Activated T-cell treated with anti-CD3 and anti-CD28 coated beads for 24 hours (primary cell): Measurements from ENCODE around the gene CCL19.

Source experiments
- DNase-seq: peaks from one replicate; pipeline ENCODE4 v3.0.0-alpha.2; 2020; ENCODE audit warnings: low read depth

Gene CCL19

DNA sequence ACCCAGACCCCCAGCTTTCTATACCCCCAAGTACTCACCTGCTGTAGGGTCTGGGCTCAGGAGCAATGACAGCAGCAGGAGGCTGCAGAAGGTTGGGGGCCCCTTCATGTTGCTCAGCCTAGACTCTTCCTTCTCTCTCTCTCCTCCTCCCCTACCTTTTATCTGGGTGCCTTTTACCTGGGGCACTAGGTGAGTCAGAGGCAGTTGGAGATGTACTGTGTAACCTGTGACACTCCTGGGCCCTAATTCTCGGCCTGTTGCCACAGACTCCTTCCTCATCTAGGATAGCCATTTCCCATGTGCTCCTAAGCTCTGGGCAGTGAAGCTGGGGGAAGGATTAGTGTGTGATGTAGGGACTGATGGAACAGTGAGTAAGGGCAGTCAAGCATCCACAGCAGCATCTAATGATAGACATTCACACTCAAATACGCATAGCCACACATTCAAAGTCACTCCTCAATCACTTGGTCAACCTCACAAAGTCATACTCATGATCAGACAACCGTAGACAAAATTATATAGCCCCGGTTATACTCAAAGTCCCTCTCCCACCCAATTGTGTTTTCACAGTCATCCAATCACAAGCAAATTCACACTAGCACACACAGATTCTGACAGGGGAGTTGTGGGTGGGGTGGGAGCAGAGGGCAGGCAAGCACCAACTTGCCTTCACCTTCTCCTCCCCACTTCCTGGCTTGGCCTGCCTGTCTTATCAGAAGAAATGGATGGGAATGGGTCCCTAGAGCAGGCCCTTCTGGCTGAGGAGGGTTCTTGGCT is 28.4 kb downstream of the CCL19 start, which contains the start of gene CCL27:
CCL27 (minus strand) TSS at position 132 of the 777 bp plus-strand sequence; CDS start at position 108, 24 bp downstream.
- DNase-seq = no peak

DNA sequence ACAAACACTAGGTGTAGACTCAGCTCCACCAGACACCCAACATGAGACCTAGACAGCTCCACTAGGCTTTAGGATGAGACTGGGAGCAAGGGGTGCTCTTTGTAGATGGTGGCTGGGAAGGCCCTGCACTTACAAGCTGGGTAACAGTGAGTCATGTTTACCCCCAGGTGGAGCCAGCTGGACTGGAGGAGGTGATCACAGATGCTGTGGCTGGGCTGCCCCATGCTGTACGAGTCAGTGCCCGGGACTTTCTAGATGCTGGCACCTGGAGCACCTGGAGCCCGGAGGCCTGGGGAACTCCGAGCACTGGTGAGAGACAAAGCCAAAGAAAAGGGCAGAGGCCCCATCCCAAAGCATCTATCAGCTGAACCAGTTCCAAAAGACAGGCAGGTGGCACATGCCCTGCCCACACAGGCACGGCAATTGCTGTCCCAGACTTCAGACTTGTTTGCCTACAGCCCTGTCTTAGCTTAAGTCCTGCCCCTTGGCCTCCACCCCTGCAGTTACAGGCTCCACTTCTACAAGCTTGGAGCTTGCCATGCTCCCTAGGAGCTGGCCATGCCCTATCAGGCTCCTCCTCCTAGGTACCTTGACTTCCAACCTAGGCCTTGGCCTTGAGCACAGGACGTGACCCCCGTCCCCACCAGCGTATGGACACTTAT is 31.4 kb downstream of the CCL19 start:
- no peak for DNase-seq

DNA sequence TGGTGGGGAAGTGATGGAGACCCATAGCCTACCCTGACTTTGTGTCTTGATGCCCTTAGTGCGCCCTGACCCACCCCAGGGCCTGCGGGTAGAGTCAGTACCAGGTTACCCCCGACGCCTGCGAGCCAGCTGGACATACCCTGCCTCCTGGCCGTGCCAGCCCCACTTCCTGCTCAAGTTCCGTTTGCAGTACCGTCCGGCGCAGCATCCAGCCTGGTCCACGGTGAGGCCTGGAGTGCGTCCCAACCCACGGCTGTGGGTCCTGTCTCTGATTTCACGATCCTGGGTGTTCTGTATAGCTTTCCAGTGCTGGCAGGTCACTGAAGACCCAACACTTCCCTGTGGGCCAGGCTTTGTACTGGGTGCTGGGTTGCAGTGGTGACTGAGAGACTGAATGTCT is 32.6 kb downstream of the CCL19 start:
- DNase-seq = no peak

DNA sequence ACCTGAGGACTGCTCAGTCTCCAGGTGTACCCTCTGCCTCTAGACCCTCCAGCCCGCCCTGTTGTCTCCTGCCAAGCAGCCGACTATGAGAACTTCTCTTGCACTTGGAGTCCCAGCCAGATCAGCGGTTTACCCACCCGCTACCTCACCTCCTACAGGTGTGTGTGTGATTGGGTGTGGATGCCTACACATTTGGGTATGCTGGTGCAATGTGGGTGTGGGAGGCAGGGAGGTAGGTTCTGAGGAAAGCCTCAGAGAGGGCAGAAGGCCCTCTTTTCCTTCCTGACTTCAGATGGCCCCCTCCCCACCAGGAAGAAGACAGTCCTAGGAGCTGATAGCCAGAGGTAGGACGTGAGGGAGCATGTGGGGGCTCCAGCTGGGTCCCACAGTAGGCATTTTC is 34.1 kb downstream of the CCL19 start:
- DNase-seq = no peak

DNA sequence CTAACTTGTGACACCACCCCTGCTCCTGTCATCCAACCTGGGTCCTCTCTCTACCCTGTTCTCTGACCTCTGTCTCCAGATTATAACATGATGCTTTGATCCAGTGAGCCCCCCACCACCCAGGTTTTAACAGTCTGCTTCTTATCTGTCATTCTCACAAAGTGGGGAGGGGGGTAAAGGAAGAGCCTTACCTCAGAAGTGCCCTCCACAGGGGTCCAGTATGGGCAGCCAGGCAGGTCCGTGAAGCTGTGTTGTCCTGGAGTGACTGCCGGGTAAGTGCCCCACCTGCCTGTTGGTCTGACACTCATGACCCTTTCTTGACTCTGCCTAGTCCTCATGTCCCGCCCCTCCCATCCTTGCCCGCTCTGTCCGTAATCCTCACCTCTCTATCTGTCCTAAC is 35.7 kb downstream of the CCL19 start:
- DNase-seq = no peak

DNA sequence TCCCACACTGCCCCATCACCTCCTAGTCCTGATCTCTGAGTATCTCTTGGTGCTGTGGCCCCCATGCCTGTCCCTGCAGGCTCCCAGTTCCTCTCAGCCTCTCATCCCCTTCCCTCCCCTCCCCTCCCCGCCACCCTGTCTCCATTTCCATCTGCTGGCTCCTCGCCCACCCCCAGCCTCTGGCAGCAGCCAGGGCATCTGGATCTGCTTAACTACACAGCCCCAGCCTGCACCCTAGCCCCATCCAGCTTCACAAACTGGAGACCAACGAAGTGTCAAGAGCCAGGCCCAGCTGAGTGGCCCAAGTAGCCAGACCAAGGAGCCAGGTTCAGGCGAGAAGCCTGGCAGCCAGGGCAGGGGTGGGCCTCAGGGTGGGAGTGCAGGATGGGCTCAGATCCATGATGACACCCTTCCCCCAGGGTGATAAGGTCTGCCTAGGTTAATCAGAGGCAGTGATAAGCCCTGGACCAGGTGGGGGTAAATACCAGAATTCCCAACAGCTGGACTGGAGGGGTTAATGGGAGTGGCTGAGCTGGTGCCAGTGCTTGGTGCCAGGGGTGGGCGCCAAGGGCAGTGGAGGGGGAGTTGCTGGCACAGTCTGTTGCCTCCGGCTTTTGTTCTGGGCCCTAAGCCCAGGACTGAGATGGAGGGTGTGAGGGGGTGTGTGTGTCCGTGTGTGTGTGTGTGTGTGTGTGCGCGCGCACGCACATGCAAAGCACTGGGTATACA is 36.6 kb downstream of the CCL19 start:
- no peak for DNase-seq

DNA sequence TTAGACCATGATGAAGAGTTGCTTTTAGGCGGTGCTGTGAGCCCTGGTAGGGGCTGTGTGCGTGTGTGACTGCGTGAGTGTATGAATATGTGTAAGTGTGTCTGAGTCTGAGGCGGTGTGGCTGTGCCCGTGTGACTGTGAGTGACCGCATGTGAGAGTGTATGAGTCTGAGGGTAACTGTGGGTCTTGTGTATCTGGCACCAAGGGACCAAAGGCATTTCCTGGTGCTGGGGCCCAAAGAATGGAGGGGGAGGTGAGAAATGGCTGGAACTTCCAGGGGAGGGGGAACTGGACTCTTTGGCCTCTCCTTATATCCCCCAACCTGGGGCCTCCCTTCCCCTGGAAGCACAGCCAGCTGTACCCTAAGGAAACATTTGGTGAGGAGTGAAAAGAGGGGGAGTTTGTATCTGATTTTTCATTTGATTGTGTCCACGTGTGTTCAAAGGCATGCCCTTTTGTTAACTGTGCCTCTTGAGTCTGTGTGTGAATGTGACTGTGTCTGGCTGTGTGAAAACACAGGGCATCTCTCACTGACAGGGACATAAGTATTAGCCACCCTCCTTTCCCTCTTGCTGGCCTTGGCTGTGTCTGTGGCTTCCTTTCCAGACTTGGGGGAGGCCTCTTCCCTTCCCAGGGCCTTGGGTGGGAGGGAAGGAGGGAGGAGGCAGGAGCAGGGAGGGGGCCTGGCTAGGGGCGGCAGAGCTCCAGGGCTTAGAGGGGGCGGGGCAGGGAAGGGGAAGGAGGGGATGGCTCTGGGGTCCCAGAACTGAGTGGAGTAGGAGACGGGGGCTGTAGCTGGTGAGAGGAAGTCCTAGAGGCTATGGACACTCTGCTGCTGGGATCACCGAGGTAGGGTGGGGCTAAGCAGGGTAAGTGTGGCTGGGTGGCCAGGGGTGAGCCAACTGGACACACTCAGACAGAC is 37.7 kb downstream of the CCL19 start:
- no peak for DNase-seq

DNA sequence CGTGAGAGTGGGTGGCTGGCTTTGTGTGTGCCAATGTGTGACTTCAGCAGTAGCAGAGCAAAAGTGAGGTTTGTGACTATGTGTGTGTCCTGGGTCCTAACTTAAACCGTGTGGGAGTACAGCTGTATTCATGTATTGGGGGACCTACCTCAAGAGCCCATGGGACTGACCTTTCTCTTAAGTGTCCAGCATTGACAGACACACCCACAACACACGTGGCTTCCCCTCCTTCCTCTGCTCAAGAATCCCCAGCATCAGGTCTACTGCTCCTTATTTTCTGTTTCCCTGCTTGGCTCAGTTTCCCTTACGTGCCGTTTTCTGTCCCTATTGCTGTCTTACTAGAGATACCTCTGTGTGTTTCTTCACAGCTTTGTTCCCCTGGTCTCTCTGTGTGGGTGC is 38.5 kb downstream of the CCL19 start:
- no peak for DNase-seq

DNA sequence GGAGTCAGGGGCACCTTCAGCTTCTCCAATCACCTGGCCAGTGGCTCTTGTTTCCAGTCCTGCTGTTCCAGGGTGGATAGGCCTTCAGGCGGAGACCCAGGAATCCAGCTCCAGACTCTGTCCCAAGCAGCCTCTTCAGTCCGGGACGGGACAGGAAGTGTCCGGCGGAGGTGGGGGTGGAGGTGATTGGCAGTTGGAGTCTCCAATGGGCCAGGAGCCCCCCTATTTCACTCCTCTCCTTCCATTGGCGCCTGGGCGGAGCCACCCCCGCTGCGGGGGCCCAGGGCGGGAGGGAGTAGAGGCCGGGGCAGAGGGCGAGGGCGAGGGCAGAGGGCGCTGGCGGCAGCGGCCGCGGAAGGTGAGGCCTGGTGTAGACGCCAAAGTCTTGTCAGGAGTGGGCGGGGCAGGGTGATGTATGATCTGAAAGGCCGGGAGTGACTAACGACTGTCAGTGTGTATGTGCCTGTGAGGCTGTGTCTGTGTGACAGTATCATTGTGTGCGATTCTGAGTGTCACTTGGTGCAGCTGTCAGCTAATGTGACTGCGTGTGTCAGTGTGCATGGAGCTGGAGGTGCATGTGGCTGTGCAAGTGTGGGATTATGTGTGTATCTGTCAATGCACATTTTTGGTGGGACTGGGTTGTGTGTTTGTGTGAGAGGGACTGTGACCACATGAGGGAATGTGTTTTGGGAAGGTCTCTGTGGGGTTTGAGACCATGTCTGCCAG is 39.0 kb downstream of the CCL19 start, which contains the start of gene IL11RA:
IL11RA (plus strand) TSS at position 310 of the 726 bp plus-strand sequence. CDS start 3,033 bp downstream, outside the sequence.
- peak; percentile 50 for DNase-seq

DNA sequence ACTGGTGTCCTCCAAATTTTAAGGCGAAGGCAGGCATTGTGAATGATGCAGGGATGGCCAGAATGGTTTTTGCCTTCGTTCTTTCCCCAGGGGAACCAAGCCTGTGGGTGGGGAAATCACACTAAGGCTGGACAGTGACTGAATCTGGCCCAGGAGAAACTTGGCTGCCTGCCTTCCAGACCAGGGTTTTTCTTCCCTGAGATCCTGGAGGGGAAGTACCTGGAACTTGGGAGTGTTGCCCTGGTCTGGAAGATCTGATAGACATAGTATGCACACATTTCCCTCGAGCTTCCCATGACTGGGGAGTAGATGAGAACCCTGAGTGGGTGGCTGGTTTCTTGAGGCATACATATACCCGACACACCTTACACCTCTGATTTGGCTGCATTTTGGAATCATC is 39.8 kb downstream of the CCL19 start:
- no peak for DNase-seq

DNA sequence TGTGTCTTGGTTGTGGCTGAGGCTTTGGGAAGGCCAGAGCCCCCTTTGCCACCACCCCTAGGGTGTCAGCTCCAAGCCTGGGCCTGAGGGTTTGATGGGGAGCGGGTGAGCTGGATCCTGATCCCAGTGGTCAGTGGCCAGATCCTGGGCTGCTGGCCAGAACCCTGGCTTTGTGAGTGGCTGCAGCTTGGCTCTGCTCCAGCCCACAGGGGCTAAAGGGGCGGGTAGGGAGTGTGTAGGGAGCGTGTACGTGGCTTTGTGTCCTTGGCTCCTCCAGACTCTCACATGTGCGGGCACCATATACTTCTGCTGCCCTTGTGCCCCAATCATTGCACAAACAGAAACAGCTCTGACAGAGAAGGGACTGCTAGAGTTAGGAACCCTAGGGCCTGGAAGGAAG is 40.3 kb downstream of the CCL19 start:
- DNase-seq = no peak

DNA sequence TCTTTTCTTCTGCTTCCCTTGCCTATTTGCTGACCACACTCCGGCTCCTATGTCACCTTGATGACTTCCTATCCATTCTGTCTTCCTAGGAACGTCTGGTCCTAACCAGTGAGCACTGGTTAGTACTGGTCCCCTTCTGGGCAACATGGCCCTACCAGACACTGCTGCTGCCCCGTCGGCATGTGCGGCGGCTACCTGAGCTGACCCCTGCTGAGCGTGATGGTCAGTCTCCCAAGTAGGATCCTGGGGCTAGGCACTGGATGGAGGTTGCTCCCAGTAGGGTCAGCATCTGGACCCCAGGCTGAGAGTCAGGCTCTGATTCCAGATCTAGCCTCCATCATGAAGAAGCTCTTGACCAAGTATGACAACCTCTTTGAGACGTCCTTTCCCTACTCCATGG is 42.4 kb downstream of the CCL19 start:
- no peak for DNase-seq

DNA sequence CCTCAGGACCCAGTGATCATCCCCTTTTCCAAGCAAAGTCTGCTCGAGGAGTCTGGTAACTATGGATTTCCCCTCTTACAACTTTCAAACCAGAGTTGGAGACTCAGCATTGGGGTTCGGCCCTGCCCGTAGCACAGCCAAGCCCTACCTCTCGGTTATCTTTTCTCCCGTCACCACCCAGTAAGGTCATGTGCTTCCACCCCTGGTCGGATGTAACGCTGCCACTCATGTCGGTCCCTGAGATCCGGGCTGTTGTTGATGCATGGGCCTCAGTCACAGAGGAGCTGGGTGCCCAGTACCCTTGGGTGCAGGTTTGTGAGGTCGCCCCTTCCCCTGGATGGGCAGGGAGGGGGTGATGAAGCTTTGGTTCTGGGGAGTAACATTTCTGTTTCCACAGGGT is 43.4 kb downstream of the CCL19 start:
- DNase-seq = no peak

DNA sequence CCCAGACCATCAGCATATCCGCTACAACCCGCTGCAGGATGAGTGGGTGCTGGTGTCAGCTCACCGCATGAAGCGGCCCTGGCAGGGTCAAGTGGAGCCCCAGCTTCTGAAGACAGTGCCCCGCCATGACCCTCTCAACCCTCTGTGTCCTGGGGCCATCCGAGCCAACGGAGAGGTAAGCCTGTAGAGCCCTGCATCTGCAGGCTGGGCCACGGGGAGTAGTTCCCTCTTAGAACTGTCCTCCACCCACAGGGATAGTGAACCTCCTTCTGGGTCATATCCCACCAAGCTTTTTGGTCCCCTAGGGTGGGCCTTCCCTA is 44.0 kb downstream of the CCL19 start:
- DNase-seq = no peak

DNA sequence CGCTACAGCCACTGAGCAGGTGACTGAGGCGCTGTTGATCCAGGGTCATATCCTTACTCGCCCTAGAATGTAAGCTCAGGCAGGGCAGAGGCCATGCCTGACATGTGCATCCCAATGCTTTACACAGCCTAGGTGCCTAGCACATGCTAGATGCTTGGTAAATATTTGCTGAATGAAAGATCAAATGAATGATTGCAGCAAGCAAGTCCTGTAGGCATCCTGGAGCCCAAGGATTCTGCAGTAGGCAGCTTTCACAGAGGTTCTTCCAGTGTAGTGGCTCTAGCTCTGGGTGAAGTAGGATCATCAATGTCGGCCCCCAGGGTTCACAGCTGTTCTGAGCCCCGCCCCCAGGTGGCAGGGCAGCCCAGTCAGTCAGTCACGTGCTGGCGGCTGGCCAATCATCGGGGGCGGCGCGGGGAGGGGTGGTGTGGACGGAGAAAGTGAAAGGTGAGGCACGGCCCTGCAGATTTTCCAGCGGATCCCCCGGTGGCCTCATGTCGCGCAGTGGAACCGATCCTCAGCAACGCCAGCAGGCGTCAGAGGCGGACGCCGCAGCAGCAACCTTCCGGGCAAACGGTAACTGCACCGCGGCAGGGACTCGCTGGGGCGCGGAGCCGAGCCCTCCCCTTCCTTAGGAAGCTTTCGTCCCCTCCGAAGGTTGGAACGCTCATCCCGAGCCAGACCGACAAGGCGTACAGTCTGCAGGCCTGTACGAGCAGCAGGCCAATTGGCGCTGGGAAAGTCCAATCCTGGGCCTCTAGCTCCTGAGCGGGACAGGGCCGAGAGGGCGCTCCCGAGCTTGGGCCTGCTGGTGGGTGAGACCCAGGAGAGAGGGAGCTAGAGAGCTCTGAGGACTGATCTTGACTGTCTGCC is 44.6 kb downstream of the CCL19 start, which contains the start of gene GALT:
GALT (plus strand) TSS at position 465 of the 873 bp plus-strand sequence; CDS start at position 495, 30 bp downstream.
- peak; percentile 95 for DNase-seq

DNA sequence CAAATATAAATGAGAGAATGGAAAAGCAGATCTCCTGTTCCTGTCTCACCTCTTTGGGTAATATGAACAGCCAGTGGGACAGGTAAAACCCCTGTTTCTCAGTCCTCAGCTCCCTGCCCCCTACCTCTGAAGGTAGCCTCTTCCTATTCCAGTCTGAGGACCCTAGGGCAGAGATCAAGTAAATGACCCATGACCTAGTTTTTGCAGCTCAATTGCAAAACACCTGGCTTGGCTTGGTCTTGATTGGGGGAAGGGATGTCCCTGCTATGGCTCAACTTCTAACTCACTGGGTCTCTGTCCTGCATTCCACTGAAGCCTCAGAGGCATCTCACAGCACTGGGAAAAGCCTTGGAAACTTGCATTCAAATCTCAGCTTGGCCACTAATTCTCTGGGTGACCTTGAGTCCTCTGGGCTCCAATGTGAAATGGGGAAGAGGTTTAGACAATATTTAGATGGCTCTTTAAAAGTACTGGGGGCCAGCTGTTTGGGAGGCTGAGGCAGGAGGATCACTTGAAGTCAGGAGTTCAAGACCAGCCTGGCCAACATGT is 46.2 kb downstream of the CCL19 start:
- DNase-seq = no peak

DNA sequence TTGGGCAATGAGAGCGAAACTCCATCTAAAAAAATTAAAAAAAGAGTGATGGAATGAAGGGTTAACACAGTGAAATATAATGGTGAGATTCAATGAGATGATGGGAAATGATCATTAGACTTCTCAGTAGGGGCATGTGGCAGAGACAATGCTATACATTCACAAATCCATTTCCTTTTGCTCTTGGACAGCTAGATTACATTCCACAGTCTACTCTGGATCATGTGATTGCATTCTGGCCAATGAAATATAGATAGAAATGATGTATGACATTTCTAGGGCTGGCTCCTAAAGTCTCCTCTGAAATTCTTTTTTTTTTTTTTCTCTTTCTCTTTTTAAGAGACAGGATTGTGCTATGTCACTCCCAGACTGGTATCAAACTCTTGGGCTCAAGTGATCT is 48.4 kb downstream of the CCL19 start:
- DNase-seq = no peak
